Fibroblast of mammary gland (primary cell): Measurements from ENCODE around the gene DNAH11.

Experiments
- DNase-seq: peaks from one replicate; pipeline ENCODE4 v3.0.0-alpha.2; 2010; ENCODE audit warnings: low read depth
- H3K4me3 ChIP-seq: 2 replicates; pipeline ENCODE4 v1.5.1; 2011; ENCODE audit warnings: low read depth, mild to moderate bottlenecking, low read length, moderate library complexity; ENCODE audit not compliant: control insufficient read depth
- CTCF ChIP-seq: conservative IDR thresholded peaks from 2 replicates; pipeline ENCODE4 v1.5.1; 2011; ENCODE audit warnings: low read depth, low read length, inconsistent platforms; ENCODE audit not compliant: control insufficient read depth, insufficient read depth

DNAH11 gene

GRCh38 chr7:21572331-21573313 lies 29.8 kb downstream of the DNAH11 start:
- no peak overlapping the region for H3K4me3 ChIP-seq
- TF ChIP-seq CTCF = no peak
- no peak for DNase-seq

GRCh38 chr7:21579341-21580072 lies 36.7 kb downstream of the DNAH11 start:
- TF ChIP-seq CTCF = no peak
- no peak overlapping the region for H3K4me3 ChIP-seq
- DNase-seq = peak; percentile 2

- no peak for TF ChIP-seq CTCF
- DNase-seq = peak; percentile 53
- no peak overlapping the region for H3K4me3 ChIP-seq
Measured at GRCh38 chr7:21580073-21580521, 37.3 kb downstream of the DNAH11 start.

GRCh38 chr7:21585070-21585724 lies 42.4 kb downstream of the DNAH11 start:
- no peak for TF ChIP-seq CTCF
- DNase-seq = no peak
- H3K4me3 ChIP-seq = no peak overlapping the region

GRCh38 chr7:21587139-21587784 lies 44.4 kb downstream of the DNAH11 start:
- H3K4me3 ChIP-seq = no peak overlapping the region
- TF ChIP-seq CTCF = no peak
- DNase-seq = no peak

GRCh38 chr7:21596801-21597200 lies 54.0 kb downstream of the DNAH11 start:
- TF ChIP-seq CTCF = no peak
- no peak overlapping the region for H3K4me3 ChIP-seq
- no peak for DNase-seq
